Measurements from ENCODE around the gene PACS2.

PACS2 gene

DNA sequence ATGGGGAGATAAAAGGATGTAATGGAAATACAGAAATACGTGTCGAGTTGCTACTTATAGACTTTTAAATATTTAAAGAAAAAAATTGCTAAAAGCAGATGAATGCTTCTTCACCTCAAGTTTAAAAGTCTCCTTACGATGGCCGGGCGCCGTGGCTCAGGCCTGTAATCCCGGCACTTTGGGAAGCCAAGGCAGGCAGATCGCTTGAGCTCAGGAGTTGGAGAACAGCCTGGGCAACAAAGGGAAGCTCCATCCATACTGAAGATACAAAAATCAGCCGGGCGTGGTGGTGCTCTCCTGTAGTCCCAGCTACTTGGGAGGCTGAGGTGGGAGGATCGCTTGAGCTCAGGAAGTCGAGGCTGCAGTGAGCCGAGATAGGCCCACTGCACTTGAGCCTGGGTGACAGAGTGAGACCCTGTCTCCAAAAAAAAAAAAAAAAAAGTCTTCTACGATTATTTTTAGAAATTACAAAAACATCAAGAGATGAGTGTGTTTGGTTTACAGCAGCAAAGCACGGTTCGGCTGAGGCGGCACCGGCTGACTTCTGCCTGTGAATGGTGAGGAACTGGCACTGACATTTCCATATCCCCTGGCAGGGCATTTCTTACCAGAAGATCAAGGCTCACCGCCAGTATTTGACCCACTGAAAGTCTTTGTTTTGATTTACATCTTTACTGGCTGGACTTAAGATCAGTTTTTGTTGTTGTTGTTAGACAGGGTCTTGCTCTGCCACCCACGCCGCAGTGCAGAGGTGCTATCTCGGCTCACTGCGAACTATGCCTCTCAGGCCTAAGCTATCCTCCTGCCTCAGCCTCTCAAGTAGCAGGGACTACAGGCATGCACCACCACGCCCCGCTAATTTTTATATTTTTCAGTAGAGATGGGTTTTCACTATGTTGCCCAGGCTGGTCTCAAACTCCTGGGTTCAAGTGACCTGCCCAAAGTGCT, 101.2 kb downstream of the PACS2 start:
- H3K9me3 ChIP-seq (ENCODE audit: severe bottlenecking): no peaks in the 10 kb centered on the region
- H3K27me3 ChIP-seq (ENCODE audit: insufficient read depth, low read depth, severe bottlenecking): no peaks in the 10 kb centered on the region
- DNase-seq: no peak
- peak overlapping the region; percentile 42 for H3K4me3 ChIP-seq (ENCODE audit: low read depth, low read length)
- H3K36me3 ChIP-seq: peaks cover 11% of the 10 kb centered on the region
- H3K27ac ChIP-seq: peak overlapping the region; percentile 48
- TF ChIP-seq, protein P1, sequence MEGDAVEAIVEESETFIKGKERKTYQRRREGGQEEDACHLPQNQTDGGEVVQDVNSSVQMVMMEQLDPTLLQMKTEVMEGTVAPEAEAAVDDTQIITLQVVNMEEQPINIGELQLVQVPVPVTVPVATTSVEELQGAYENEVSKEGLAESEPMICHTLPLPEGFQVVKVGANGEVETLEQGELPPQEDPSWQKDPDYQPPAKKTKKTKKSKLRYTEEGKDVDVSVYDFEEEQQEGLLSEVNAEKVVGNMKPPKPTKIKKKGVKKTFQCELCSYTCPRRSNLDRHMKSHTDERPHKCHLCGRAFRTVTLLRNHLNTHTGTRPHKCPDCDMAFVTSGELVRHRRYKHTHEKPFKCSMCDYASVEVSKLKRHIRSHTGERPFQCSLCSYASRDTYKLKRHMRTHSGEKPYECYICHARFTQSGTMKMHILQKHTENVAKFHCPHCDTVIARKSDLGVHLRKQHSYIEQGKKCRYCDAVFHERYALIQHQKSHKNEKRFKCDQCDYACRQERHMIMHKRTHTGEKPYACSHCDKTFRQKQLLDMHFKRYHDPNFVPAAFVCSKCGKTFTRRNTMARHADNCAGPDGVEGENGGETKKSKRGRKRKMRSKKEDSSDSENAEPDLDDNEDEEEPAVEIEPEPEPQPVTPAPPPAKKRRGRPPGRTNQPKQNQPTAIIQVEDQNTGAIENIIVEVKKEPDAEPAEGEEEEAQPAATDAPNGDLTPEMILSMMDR (IDR thresholded peaks at IDR 0.05; ENCODE audit: low read depth, low read length): no peak

DNA sequence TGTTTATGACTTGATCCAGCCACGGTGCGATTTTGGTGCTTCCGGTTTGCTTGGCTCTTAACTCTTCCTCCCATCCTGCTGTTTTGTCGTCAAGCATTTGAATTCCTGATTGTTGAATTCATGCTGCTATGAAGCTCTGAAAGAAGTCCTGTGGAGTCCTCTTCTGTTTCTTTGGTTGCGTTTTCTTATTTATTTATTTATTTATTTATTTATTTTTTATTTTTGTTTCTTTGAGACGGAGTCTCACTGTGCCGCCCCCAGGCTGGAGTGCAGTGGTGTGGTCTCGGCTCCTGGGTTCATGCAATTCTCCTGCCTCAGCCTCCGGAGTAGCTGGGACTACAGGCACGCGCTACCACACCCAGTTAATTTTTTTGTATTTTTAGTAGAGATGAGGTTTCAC, 102.1 kb downstream of the PACS2 start:
- TF ChIP-seq, protein P1 (IDR thresholded peaks at IDR 0.05; ENCODE audit: low read depth, low read length): no peak
- Histone ChIP-seq H3K27ac (no peak overlapping the region), H3K36me3 (peaks cover 20% of the 10 kb centered on the region), H3K4me3 (ENCODE audit: low read depth, low read length) (no peak overlapping the region), H3K9me3 (ENCODE audit: severe bottlenecking) (no peaks in the 10 kb centered on the region), H3K27me3 (ENCODE audit: insufficient read depth, low read depth, severe bottlenecking) (no peaks in the 10 kb centered on the region)
- DNase-seq: no peak

DNA sequence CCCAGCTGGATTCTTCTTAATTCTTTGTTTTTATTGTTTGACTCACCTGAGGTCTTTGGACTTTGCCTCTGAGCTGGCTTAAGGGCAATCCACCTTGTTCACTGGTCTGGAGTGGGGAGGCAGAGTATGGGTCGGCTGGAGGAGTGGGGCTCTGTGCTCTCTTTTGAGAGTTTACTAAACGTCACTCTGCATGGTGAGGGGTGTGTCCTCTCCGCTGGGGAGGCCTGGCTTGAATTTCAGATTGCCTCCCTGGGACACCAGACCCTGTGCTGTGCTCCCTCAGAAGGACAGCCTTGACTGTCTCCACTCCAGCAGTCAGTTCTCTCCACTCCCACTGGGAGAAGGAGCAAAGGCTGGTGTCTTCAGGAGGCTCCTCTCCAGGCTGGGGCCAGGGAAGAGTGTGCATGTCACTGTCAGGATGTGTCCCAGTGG, 103.2 kb downstream of the PACS2 start:
- Histone ChIP-seq H3K27me3 (ENCODE audit: insufficient read depth, low read depth, severe bottlenecking) (no peaks in the 10 kb centered on the region), H3K36me3 (peaks cover 30% of the 10 kb centered on the region), H3K27ac (no peak overlapping the region), H3K4me3 (ENCODE audit: low read depth, low read length) (no peak overlapping the region), H3K9me3 (ENCODE audit: severe bottlenecking) (no peaks in the 10 kb centered on the region)
- TF ChIP-seq, protein P1 (IDR thresholded peaks at IDR 0.05; ENCODE audit: low read depth, low read length): no peak
- DNase-seq: no peak

DNA sequence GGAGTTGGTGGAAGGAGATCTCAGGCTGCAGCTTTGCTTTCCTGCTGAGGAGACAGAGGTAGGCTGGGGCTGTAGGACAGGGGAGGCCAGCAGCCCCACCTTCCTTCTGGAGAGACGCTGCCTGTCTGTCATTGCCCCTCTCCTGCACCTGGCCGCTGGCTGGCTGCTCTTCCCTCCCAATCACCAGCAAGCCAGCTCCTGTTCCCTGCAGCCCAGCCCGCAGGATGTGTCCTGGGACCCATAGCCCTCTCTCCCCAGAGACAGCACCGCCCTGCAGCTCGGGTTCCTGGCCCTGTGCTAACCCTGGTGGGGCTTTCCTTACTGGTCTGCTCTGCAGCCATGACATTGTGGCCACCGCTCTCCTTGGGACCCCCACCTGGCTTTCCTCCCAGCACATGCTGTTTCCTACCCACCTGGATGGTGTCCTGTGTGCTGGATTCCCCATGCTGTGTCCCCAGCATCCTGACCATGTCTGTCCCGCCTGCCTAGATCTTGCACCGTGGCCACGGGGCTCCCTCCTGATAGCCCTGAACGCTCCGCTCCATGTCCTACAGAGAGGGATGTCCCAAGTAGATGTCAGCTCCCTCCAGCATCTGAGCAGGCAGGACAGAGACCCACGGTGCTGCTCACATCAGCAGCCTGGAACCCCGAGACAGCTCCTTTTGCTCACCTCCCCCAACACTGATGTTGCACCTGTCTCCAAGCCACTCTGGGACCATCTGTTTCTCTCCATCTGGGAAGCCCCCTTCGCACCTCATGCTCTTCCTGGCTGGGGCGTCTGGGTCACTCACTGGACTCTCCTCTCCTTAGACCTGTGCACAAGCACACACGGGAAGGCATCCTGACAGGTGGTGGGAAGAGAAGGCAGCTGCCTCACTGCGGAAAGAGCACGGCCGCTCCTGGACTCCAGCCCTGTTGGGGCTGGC, 104.0 kb downstream of the PACS2 start:
- no peak for DNase-seq
- peak overlapping the region; percentile 89 for H3K27ac ChIP-seq

More for the DNA sequence above, 104.0 kb downstream of the PACS2 start:
- H3K27me3 ChIP-seq (ENCODE audit: insufficient read depth, low read depth, severe bottlenecking): no peaks in the 10 kb centered on the region
- no peaks in the 10 kb centered on the region for H3K9me3 ChIP-seq (ENCODE audit: severe bottlenecking)
- H3K4me3 ChIP-seq (ENCODE audit: low read depth, low read length): peak overlapping the region; percentile 91
- TF ChIP-seq, protein P1 (IDR thresholded peaks at IDR 0.05; ENCODE audit: low read depth, low read length): no peak
- H3K36me3 ChIP-seq: peaks cover 32% of the 10 kb centered on the region
